HK-2 (cell line): ENCODE data around the gene AKAP12.
"Not testable (repeated sequence)": the region's sequence is repeated elsewhere in the genome, so short reads cannot be mapped to it uniquely, and the experiment has no call there.

Experiments
- DNase-seq: peaks from one replicate; pipeline ENCODE4 v3.0.0-alpha.2; 2018; ENCODE audit not compliant: unreplicated experiment

Gene AKAP12

GRCh38 chr6:151349651-151350270 is 110.0 kb downstream of the AKAP12 start:
- DNase-seq: no peak

GRCh38 chr6:151350442-151351145 is 110.8 kb downstream of the AKAP12 start:
- DNase-seq: no peak

- DNase-seq: no peak
Measured at GRCh38 chr6:151351146-151351700, 111.5 kb downstream of the AKAP12 start.

GRCh38 chr6:151351731-151352130 is 112.0 kb downstream of the AKAP12 start:
- DNase-seq: no peak

GRCh38 chr6:151352410-151353396 is 112.9 kb downstream of the AKAP12 start:
- no peak for DNase-seq

- no peak for DNase-seq
Measured at GRCh38 chr6:151353795-151354194, 114.0 kb downstream of the AKAP12 start.

- not testable (repeated sequence) for DNase-seq
Measured at GRCh38 chr6:151356983-151357382, 117.2 kb downstream of the AKAP12 start.

- DNase-seq: no peak
Measured at GRCh38 chr6:151357758-151358436, 118.1 kb downstream of the AKAP12 start.

GRCh38 chr6:151358475-151358874 is 118.7 kb downstream of the AKAP12 start:
- DNase-seq: no peak

GRCh38 chr6:151359486-151359885 is 119.7 kb downstream of the AKAP12 start:
- no peak for DNase-seq

GRCh38 chr6:151365233-151365632 is 125.5 kb downstream of the AKAP12 start:
- DNase-seq: no peak

- DNase-seq: no peak
Measured at GRCh38 chr6:151370509-151371078, 130.8 kb downstream of the AKAP12 start.

- no peak for DNase-seq
Measured at GRCh38 chr6:151372164-151372563, 132.4 kb downstream of the AKAP12 start.

- DNase-seq: no peak
Measured at GRCh38 chr6:151374036-151374683, 134.4 kb downstream of the AKAP12 start.

- no peak for DNase-seq
Measured at GRCh38 chr6:151375833-151376232, 136.1 kb downstream of the AKAP12 start.

- no peak for DNase-seq
Measured at GRCh38 chr6:151376440-151376839, 136.7 kb downstream of the AKAP12 start.

- no peak for DNase-seq
Measured at GRCh38 chr6:151377095-151377494, 137.3 kb downstream of the AKAP12 start.

- DNase-seq: no peak
Measured at GRCh38 chr6:151379933-151380847, 140.4 kb downstream of the AKAP12 start.

GRCh38 chr6:151380848-151381205 is 141.1 kb downstream of the AKAP12 start:
- no peak for DNase-seq

- DNase-seq: no peak
Measured at GRCh38 chr6:151381722-151382121, 142.0 kb downstream of the AKAP12 start.
